HG02678 (cell line): ENCODE results near the gene PAXX.
A peak's percentile ranks its signal among the peaks of the same experiment; 100 is the strongest.
"Not testable (repeated sequence)": the region's sequence is repeated elsewhere in the genome, so short reads cannot be mapped to it uniquely, and the experiment has no call there.

Experiments used
- ATAC-seq: cut with Tn5 transposase; IDR thresholded peaks from one replicate; pipeline ENCODE4 v1.9.1; 2021; ENCODE audit warnings: mild to moderate bottlenecking, moderate library complexity; ENCODE audit not compliant: unreplicated experiment

The PAXX gene

GRCh38 chr9:137030006-137030405, 37.8 kb downstream of the PAXX start:
- no peak for ATAC-seq

- no peak for ATAC-seq
These were observed 38.6 kb downstream of the PAXX start for GRCh38 chr9:137030538-137031527.

DNA sequence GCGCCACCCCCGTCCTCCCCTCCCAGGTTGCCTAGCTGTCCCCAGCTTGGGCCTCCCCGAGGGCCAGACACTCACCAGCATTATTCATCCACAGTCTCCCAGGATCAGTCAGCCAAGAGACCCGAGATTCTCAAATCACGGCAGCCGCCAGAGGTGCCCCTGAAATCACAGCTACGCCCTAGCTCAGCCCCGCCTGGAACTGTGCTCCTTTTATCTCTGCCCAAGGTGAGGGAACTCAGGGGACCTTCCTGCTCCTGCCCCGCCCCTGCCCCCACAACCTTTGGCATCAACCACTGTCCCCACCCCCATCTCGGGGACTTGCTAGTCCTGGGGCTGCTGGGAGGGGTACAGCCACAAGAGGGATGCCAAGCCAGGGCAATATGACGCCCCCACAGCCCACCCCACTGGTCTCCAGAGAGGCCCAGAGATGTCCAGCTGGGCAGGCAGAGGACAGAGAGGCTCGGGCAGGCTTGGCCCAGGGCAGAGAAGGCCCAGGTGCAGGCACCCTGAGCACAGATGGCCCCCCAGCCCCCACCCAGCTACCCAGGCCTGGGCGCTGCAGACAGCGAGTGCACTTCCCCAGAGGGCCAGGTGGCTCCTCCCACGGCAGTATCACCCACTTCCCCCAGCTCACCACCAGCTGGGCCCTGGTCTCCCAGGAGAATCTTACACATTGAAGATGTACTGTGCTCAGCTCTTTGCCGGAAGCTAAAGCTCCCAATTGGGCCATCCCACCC, 39.9 kb downstream of the PAXX start, which contains the start of gene FUT7:
Gene FUT7 (minus strand): TSS at position 185 of the 737 bp plus-strand sequence. CDS start 97 bp downstream, at position 88.
- ATAC-seq = no peak

DNA sequence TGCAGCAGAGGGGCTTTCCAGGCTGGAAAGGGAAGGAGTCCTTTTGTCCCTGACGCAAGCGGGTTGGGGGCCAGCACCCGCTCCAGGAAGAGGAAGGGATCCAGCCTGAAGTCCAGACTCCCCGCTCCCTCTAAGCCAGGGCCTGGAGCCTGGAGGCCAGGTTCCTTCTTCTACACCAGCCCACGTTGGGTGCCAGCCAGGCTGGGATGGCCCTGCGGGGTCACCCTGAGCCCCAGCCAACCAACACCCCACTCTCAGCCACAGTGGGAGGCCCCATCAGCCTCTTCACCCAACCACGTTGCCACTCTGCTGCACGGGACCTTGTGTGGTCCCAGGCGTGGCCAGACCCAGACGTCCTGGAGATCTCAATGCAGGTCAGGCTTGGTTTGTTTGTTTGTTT, 40.6 kb downstream of the PAXX start:
- no peak for ATAC-seq

DNA sequence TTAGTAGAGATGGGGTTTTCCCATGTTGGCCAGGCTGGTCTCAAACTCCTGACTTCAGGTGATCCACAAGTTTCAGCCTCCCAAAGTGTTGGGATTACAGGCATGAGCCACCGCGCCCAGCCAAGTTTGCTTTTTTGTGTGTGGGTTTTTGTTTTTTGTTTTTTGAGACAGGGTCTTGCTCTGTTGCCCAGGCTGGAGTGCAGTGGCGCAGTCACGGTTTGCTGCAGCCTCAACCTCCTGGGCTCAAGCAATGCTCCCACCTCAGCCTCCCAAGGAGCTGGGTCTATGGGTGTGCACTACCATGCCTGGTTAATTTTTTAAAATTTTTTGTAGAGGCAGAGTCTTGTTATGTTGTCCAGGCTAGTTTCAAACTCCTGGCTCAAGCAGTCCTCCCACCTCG, 41.3 kb downstream of the PAXX start:
- ATAC-seq = not testable (repeated sequence)

GRCh38 chr9:137034039-137034708, 42.0 kb downstream of the PAXX start:
- no peak for ATAC-seq

DNA sequence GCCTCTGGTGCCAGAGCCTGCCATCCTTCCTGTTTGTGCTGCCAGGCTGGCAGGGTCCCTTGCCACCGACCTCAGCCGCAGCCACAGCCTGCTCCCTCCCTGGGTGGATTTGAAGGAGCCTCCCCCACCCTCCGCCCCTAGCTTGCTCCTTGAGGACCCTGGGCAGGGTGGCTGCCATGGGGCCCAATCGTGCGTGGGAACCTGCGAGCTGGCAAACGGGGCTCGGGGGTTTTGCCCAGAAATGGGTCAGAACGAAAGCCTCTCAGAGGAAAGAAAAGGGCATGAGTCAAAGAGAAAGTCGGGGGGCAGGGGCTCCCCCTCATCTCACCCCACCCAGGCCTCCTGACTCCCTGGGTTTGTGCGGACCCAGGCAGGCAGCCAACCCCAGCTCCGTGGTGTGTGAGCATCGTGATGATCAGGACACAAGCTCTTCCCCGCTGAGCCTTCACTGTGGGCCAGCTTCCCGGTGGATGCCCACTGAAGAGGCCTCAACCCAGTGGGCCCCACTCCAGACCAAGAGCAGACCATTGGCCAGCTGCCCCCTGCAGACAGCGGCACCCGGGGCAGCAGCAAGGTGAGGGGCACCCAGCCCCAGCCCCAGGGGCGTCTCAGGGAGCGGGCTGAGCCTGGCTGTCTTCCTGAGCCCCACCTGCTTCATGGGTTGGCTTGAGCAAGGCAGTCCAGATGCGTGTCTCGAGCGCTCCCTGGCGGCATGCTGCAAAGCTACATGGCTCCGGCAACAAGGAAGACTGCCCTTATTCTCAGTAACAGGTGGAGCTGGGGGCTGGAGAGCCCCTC, 42.7 kb downstream of the PAXX start:
- peak; percentile 77 for ATAC-seq

DNA sequence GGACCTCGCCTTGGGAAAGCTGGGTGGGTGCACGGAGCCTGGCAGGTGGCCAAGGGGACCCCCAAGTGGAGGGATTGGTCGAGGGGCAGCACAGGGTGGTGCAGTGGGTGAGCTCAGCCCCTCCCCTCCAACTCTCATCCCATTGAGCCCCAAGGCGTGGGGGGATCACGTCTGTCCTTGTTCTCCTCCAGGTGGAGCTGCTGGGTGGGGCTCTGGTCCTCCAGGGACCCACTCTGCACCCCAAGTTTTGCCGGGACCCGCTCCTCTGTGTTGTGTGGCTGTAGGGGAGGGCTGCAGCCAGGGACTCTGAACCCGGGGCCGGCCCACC, 43.2 kb downstream of the PAXX start:
- peak; percentile 11 for ATAC-seq

- ATAC-seq = no peak
These were observed 43.7 kb downstream of the PAXX start for GRCh38 chr9:137035937-137036336.

GRCh38 chr9:137037035-137037434, 44.8 kb downstream of the PAXX start:
- no peak for ATAC-seq

- ATAC-seq = no peak
These were observed 45.3 kb downstream of the PAXX start for GRCh38 chr9:137037483-137037882.

DNA sequence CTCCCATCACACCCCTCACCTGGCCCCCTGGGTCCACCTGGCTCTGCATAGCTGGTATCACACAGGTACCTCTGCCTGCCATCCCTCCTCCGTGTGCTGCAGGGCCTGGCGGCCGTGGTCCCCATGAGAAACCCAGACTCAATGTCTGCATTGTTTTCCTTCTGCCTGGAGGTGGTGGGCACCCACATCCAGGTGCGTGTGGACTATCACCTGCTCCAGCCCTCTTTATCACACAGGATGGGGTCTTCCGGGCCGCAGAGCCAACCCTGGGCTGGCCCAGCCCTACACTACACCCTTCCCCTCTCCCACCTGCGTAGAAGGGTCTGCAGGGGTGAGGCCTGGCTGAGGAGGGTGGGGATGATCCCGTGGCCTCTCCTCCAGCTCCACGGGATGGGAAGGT, 46.7 kb downstream of the PAXX start:
- no peak for ATAC-seq

- no peak for ATAC-seq
These were observed 47.6 kb downstream of the PAXX start for GRCh38 chr9:137039611-137040366.

GRCh38 chr9:137040568-137040967, 48.3 kb downstream of the PAXX start:
- ATAC-seq = no peak

GRCh38 chr9:137041124-137041523, 48.9 kb downstream of the PAXX start:
- ATAC-seq = no peak

DNA sequence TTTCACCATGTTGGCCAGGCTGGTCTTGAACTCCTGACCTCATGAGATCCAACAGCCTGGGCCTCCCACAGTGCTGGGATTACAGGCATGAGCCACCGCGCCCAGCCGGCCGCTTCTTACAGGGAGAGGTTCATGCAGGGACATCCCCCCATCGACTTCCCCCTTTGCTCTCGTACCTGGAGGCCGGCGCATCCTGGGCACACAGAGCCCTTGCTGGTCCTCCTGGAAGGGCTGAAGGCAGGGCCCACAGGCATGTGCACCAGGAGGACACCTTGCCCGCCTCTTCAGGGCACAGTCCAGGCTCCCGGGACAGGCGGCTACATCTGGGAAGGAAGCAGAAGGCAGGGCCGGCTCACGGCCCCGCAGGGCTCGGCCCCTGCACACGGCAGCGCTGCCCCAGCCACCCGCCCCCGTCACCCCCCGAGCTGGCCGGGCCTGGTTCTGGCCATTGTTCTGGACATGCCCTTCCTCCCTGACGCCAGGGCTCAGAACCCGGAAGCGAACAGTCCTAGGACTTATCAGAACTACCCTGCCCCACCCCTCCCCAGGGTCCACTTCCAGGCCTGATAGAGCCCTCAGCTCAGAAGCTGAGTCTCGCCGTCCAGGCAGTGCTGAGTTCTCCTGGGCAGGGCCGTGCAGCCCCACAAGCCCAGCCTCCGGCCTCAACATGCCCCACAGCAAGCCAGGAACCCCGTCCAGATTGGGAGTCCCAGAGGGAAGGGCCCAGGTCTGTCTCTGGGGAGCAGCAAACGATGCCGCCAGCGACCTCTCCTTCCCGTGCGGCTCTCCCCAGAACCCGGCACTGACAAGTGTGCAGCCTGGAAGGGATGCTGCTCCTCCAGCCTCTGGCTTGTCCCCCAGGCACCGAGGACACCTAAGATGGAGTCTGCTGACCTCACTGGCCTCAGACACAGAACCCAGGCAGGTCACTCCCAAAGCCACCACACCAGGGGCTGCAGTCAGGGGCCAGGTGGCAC, 50.8 kb downstream of the PAXX start:
- no peak for ATAC-seq
